IMR-90 (cell line): ENCODE results near the gene TMEM107. TPM values are rescaled to one million over a fixed set of nuclear protein-coding genes. Genes with fewer than 3 reads are reported as not detected.

Experiments used
- ATAC-seq: fragments of 200-7000 bp; cut with Tn5 transposase; 2 replicates; pipeline ENCODE4 v1.9.1; 2020; ENCODE audit warnings: low read depth, mild to moderate bottlenecking, moderate library complexity
- BruUV-seq: library from RNA; stranded (reverse); fragments of 400-500 nt; replicated peaks from 2 replicates; lab custom pipeline; 2021; lab: Mats Ljungman, UMichigan
- CTCF ChIA-PET: fragments of 300-600 bp; formaldehyde crosslinking; extraction: SDS; loops from one replicate; lab custom pipeline; 2021; ENCODE audit warnings: antibody characterized with exemption; lab: Yijun Ruan, JAX
- POLR2A ChIA-PET: fragments of 300-600 bp; sonication (Branson Sonifier 250); formaldehyde crosslinking; loops from one replicate; lab custom pipeline; 2022; ENCODE audit warnings: antibody characterized with exemption; ENCODE audit not compliant: unreplicated experiment; lab: Charles Lee
- DNase-seq: peaks from one replicate; pipeline ENCODE4 v3.0.0; 2013
- H2AFZ ChIP-seq: replicated peaks from 2 replicates; pipeline ENCODE3; 2013; ENCODE audit warnings: low read length, mild to moderate bottlenecking; ENCODE audit not compliant: poor library complexity
- H2AK5ac ChIP-seq: 2 replicates; pipeline ENCODE4 v1.6.1; 2013; ENCODE audit warnings: low read depth, low read length, inconsistent platforms
- H2AK9ac ChIP-seq: replicated peaks from 2 replicates; pipeline ENCODE3; 2013; ENCODE audit warnings: mild to moderate bottlenecking, low read depth, low read length, moderate library complexity; ENCODE audit not compliant: poor library complexity
- H2BK120ac ChIP-seq: 2 replicates; pipeline ENCODE4 v1.6.1; 2013; ENCODE audit warnings: low read depth, low read length, inconsistent platforms
- H2BK15ac ChIP-seq: 3 replicates; pipeline ENCODE4 v1.6.1; 2013; ENCODE audit warnings: low read depth, low read length, inconsistent platforms
- H2BK20ac ChIP-seq: 2 replicates; pipeline ENCODE4 v1.6.1; 2013; ENCODE audit warnings: low read depth, mild to moderate bottlenecking, inconsistent platforms, low read length, moderate library complexity
- H2BK5ac ChIP-seq: 2 replicates; pipeline ENCODE4 v1.6.1; 2013; ENCODE audit warnings: mild to moderate bottlenecking, low read depth, low read length, inconsistent platforms; ENCODE audit not compliant: poor library complexity, severe bottlenecking
- H3K14ac ChIP-seq: replicated peaks from 2 replicates; pipeline ENCODE4 v1.6.1; 2013; ENCODE audit warnings: low read depth, low read length, inconsistent platforms
- H3K18ac ChIP-seq: 2 replicates; pipeline ENCODE4 v1.6.1; 2013; ENCODE audit warnings: low read depth, low read length, control low read depth
- H3K23ac ChIP-seq: 2 replicates; pipeline ENCODE4 v1.6.1; 2013; ENCODE audit warnings: low read depth, low read length, inconsistent platforms
- H3K27ac ChIP-seq: 2 replicates; pipeline ENCODE4 v1.5.1; 2013; ENCODE audit warnings: mild to moderate bottlenecking, control low read depth, low read length; ENCODE audit not compliant: insufficient read depth
- H3K27me3 ChIP-seq: 2 replicates; pipeline ENCODE4 v1.6.1; 2013; ENCODE audit warnings: low read length; ENCODE audit not compliant: control insufficient read depth, insufficient read depth
- H3K36me3 ChIP-seq: 2 replicates; pipeline ENCODE4 v1.6.1; 2013; ENCODE audit warnings: low read length, mixed read lengths; ENCODE audit not compliant: control insufficient read depth, insufficient read depth
- H3K4ac ChIP-seq: 2 replicates; pipeline ENCODE4 v1.6.1; 2013; ENCODE audit warnings: low read depth, low read length, inconsistent platforms
- H3K4me1 ChIP-seq: 2 replicates; pipeline ENCODE4 v1.6.1; 2013; ENCODE audit warnings: low read length, mixed read lengths; ENCODE audit not compliant: control insufficient read depth, insufficient read depth
- H3K4me2 ChIP-seq: 2 replicates; pipeline ENCODE4 v1.6.1; 2013; ENCODE audit warnings: low read depth, mild to moderate bottlenecking, control low read depth, low read length, moderate library complexity
- H3K4me3 ChIP-seq: 2 replicates; pipeline ENCODE4 v1.5.1; 2013; ENCODE audit warnings: low read depth, mild to moderate bottlenecking, control low read depth, low read length, moderate library complexity; ENCODE audit not compliant: insufficient read depth
- H3K56ac ChIP-seq: 2 replicates; pipeline ENCODE4 v1.6.1; 2013; ENCODE audit warnings: low read length, inconsistent platforms; ENCODE audit not compliant: insufficient read depth; ENCODE audit errors: extremely low read depth
- H3K79me1 ChIP-seq, 2 experiments: 2 replicates each; pipeline ENCODE4 v1.6.1; 2013; ENCODE audit warnings: low read length in 2 of 2, inconsistent platforms in 1 of 2, low read depth in 1 of 2
- H3K9ac ChIP-seq: 2 replicates; pipeline ENCODE4 v1.6.1; 2013; ENCODE audit warnings: low read depth, low read length, control low read depth
- H3K9me1 ChIP-seq: 2 replicates; pipeline ENCODE4 v1.6.1; 2013; ENCODE audit warnings: low read length, inconsistent platforms; ENCODE audit not compliant: insufficient read depth
- H3K9me3 ChIP-seq: 2 replicates; pipeline ENCODE4 v1.6.1; 2013; ENCODE audit warnings: low read length; ENCODE audit not compliant: control insufficient read depth, insufficient read depth
- H4K20me1 ChIP-seq: 2 replicates; pipeline ENCODE4 v1.6.1; 2013; ENCODE audit warnings: low read length, inconsistent platforms; ENCODE audit not compliant: insufficient read depth
- H4K5ac ChIP-seq: 2 replicates; pipeline ENCODE4 v1.6.1; 2013; ENCODE audit warnings: mild to moderate bottlenecking, low read depth, low read length, control low read depth
- H4K8ac ChIP-seq, 2 experiments: 2 replicates each; pipeline ENCODE4 v1.6.1; 2013; ENCODE audit warnings: low read depth in 2 of 2, low read length in 2 of 2, control low read depth in 1 of 2, inconsistent platforms in 1 of 2
- H4K91ac ChIP-seq: 2 replicates; pipeline ENCODE4 v1.6.1; 2013; ENCODE audit warnings: low read depth, low read length, inconsistent platforms; ENCODE audit not compliant: insufficient read depth
- BHLHE40 ChIP-seq: fragments of 150-350 bp; IDR thresholded peaks from 2 replicates; pipeline ENCODE4 v1.6.1; 2016; ENCODE audit warnings: mild to moderate bottlenecking, low read depth, low read length
- CHD1 ChIP-seq: IDR thresholded peaks from 2 replicates; pipeline ENCODE4 v1.6.1; 2012; ENCODE audit warnings: low read depth, low read length, improper control_type of control experiment
- MAZ ChIP-seq: IDR thresholded peaks from 2 replicates; pipeline ENCODE4 v1.6.1; 2012; ENCODE audit warnings: low read depth, mild to moderate bottlenecking, low read length, improper control_type of control experiment, moderate library complexity, borderline replicate concordance
- RFX5 ChIP-seq: IDR thresholded peaks from 2 replicates; pipeline ENCODE4 v1.8.0; 2012; ENCODE audit warnings: low read depth, mild to moderate bottlenecking, low read length, moderate library complexity
- USF2 ChIP-seq: fragments of 150-350 bp; IDR thresholded peaks from 2 replicates; pipeline ENCODE4 v1.6.1; 2017; ENCODE audit warnings: mild to moderate bottlenecking, antibody characterized with exemption, low read length, low read depth
- WGBS, 2 experiments: methylation state at CpG; one replicate each; pipeline versions ENCODE4 v1.1.5 to v1.1.7; 2013; ENCODE audit warnings: missing lambda C conversion rate in 2 of 2; ENCODE audit not compliant: insufficient read length in 1 of 2; ENCODE audit errors: extremely low coverage in 2 of 2; 5-methylcytosine and 5-hydroxymethylcytosine counted together
- dilution Hi-C: fragments of 300-500 bp; cut with HindIII; formaldehyde crosslinking; loops from one replicate; pipeline ENCODE4 v1.14.3; 2018; ENCODE audit warnings: low sequenced_read_pairs; ENCODE audit not compliant: unreplicated experiment
- in situ Hi-C: fragments of 300-500 bp; cut with MboI; formaldehyde crosslinking; loops from 3 replicates; pipeline ENCODE4 v1.14.3; 2019; ENCODE audit warnings: low sequenced_read_pairs, inconsistent platforms, mixed read lengths
- intact Hi-C: fragments of 100-400 bp; cut with micrococcal nuclease; formaldehyde crosslinking; loops from 2 replicates; pipeline ENCODE4 v1.10.0; 2022
- polyA plus RNA-seq, 3 experiments: library from polyadenylated mRNA; depleted of rRNA; stranded (reverse); fragments of >200 nt; gene quantifications; 2 replicates each; pipeline ENCODE4 v1.2.3, GENCODE V29; 2012; ENCODE audit warnings: low replicate concordance in 1 of 3
- total RNA-seq: library from RNA; depleted of rRNA; stranded (reverse); fragments of >200 nt; gene quantifications from 2 replicates; pipeline ENCODE4 v1.2.3, GENCODE V29; 2012

TMEM107 gene
- total and polyA plus RNA-seq, 2 of the 4 experiments (the other 2 are of a cell fraction) = 12.9 to 14.3 TPM

- TF ChIP-seq BHLHE40 = peak; percentile 41; the same call in 1 of the 2 replicates
- TF ChIP-seq RFX5 = no peak
- no peak for TF ChIP-seq USF2
- peak; percentile 64 for TF ChIP-seq MAZ
- TF ChIP-seq CHD1 = no peak
- Histone ChIP-seq H2AFZ (peak overlapping the region; percentile 59), H4K91ac (peak overlapping the region; percentile 41), H4K20me1 (peaks cover 11% of the 10 kb centered on the region), H3K56ac (no peak overlapping the region), H3K36me3 (peaks cover 12% of the 10 kb centered on the region), H2AK5ac (peak overlapping the region; percentile 37; the same call in 1 of the 2 replicates), H2BK120ac (peak overlapping the region; percentile 23; the same call in 1 of the 2 replicates), H3K4ac (peak overlapping the region; percentile 86), H3K9me1 (peaks cover 7% of the 10 kb centered on the region), H3K4me2 (peak overlapping the region; percentile 34), H3K4me1 (peaks cover 26% of the 10 kb centered on the region), H3K14ac (peak overlapping the region; percentile 24; the same call in 1 of the 2 replicates), H3K4me3 (no peak overlapping the region), H2BK15ac (0 out of 3 replicates have a peak overlapping the region, but pooled peaks have one; percentile 15), H4K8ac (peak overlapping the region; percentile 93 to 98; a peak in 3 of 4 replicates), H3K9me3 (no peaks in the 10 kb centered on the region), H2BK5ac (peak overlapping the region; percentile 85), H3K18ac (peak overlapping the region; percentile 24; the same call in 1 of the 2 replicates), H3K79me1 (peaks cover 21 to 34% of the 10 kb centered on the region in 2 experiments), H3K27ac (peak overlapping the region; percentile 28), H3K27me3 (no peaks in the 10 kb centered on the region), H3K9ac (0 out of 2 replicates have a peak overlapping the region, but pooled peaks have one; percentile 28), H3K23ac (peak overlapping the region; percentile 36; the same call in 1 of the 2 replicates), H2AK9ac (no peak overlapping the region), H4K5ac (peak overlapping the region; percentile 99), H2BK20ac (no peak overlapping the region)
- no CpG with 5 or more reads among the region's 13 CpGs for WGBS, 2 experiments
- in situ Hi-C loops = loop anchor here (25.0 kb wide), 1 partner anchor 927 kb away; the partner anchor contains the start of genes DVL2, GABARAP and PHF23
- ChIA-PET POLR2A (no interaction called here), CTCF (no interaction called here)
- no TSS peak for BruUV-seq
- peak; percentile 59 for DNase-seq
- peak; percentile 25 for ATAC-seq
- intact Hi-C loops = no loop called here
- dilution Hi-C loops = no loop called here
Measured at GRCh38 chr17:8163978-8164814, 12.0 kb downstream of the TMEM107 start.
